HG03135 (cell line): ENCODE data around the gene RBPJL.

Source experiments
- ATAC-seq: cut with Tn5 transposase; IDR thresholded peaks from one replicate; pipeline ENCODE4 v1.9.1; 2021; ENCODE audit warnings: mild to moderate bottlenecking, moderate library complexity; ENCODE audit not compliant: unreplicated experiment

The RBPJL gene, protein sequence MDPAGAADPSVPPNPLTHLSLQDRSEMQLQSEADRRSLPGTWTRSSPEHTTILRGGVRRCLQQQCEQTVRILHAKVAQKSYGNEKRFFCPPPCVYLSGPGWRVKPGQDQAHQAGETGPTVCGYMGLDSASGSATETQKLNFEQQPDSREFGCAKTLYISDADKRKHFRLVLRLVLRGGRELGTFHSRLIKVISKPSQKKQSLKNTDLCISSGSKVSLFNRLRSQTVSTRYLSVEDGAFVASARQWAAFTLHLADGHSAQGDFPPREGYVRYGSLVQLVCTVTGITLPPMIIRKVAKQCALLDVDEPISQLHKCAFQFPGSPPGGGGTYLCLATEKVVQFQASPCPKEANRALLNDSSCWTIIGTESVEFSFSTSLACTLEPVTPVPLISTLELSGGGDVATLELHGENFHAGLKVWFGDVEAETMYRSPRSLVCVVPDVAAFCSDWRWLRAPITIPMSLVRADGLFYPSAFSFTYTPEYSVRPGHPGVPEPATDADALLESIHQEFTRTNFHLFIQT

DNA sequence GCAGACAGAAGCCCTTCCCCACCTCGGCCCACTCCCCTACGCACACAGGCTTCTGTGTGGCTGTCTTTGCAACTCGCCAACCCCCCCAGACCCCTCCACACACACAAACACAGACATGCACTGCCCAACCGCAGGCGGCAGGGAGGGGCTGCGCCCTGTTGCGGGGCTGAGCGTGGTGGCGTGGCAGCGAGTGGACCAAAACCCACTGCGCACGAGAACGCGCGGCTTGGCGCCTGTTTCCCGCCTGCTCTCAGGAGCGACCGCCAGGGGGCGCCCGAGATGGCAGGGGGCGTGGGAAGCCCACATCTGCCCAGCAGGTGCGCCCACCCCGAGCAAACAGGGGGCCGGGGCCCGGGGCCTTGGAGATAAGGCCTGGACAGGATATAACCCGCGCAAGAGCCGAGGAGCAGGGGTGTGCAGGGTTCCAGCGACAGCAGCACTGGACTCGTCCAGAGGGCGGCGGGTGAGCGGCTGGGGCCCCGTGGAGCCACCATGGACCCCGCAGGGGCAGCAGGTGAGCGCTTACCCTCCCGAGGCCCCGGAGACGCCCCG lies at the start of gene RBPJL:
Gene RBPJL (plus strand): TSS at position 410 of the 552 bp plus-strand sequence. CDS start 83 bp downstream, at position 493.
- ATAC-seq: no peak

DNA sequence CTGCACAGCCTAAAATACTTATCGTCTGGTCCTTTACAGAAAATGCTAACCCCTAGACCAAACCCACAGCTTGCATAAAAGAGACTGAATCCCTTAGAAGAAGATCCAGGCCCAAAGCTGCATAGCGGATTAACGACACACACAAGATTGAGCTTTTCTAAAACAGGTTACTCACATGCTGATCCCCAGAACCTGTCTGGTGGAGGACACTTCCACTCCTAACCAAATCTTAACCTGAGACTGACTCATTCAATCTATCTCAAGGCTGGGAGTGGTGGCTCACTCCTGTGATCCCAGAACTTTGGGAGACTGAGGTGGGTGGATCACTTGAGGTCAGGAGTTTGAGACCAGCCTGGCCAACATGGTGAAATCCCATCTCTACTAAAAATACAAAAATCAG lies 49.5 kb upstream of the RBPJL start:
- ATAC-seq: no peak

DNA sequence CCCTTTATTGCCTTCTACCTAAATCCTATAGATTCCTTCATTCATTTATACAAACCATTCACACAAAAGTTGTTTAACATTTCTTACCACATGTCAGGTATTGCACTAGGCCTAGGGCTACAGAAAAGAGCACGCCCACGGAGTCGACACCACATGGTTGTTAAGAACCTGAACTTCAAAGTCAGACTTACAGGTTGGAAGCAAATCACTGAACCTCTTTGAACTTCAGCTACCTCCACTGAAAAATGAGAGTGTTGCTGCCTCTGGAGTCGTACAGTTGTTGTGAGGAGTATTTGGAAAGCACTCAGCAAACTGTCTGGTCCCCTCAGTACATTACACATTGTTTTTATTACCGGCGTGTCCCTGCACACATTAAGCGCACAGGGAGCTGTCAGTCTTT lies 48.9 kb upstream of the RBPJL start:
- ATAC-seq: no peak

DNA sequence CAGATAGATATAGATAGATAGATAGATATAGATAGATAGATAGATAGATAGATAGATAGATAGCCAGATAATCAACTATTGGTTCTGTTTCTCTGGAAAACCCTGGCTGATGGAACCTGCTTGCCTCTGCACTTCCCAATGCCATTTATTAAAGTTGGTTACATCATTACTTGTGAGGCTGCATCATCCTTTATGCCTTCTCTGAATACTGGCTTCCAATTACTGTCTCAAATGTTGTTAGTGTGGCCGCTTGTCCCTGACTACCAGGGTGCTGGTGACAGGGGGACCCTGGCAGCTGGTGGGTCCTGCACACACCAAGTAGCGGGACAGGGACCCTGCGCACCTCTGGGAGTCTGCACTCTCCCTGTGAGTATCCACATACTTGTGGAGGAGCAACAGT lies 48.4 kb upstream of the RBPJL start:
- ATAC-seq: no peak

DNA sequence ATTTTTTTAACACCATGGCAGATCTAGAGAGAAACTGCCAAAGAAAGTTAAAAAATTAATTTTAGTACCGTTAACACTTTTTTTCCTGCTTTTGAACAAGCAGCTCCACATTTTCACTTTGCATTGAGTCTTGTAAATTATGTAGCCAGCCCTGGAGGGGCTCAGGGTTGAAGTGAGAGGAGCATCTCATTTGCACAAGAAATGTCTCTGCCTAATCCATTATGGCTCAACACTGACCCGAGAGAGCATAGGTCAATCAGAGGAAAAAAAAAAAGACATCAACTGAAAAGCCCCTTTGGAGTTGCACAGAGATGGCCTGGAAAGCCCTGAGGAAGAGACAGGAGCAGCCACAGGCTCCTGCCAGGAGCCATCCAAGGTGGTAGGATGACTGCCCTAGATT lies 48.0 kb upstream of the RBPJL start:
- no peak for ATAC-seq

DNA sequence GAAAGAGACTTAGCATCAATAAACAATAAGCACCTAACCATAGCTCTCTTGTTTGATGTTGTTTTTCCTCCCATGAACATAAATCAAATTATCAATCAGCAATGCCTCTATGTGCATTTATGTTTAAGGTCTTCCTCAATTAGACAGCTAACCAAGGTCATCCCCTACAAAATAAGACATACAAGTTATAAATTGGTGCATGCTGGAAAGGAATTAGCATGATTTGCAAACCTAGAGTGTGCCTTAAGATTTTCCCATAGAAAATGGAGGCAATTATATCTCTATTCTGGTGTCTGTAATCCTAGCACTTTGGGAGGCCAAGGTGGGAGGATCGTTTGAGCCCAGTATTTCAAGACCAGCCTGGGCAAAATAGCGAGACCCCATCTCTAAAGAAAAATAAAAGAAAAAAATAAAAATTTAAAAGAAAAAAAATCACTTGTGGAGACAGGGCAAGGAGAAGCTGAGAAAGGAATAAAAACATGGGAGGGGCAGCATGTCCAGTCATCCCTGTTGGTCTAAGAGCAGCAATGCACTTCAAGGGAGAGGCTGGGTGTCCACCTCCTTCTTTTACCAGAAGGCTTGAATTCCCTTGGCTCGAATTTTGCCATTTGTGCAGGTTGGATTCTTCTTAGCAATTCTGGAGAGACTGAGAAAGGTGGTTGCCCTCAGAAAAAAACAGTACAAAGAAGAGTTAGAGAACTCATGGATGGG lies 42.9 kb upstream of the RBPJL start:
- no peak for ATAC-seq

DNA sequence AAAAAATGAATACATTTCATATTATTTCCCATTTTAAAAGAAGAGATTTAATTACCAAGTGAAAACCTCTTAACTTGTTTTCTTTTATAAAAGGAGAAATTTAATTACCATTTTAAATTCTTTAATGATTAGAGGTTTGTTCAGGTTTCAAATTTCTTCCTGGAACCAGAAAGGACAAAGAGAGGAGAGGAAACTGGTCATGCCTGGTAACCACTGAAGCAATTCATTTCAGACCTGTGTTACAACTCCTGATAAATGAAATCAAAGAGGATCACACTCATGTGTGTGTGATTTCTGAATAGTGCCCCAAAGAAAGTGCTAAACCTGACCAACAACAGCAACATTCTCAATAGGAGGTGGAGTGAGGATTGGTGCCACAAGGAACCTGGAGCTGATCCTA lies 39.7 kb upstream of the RBPJL start:
- ATAC-seq: no peak

DNA sequence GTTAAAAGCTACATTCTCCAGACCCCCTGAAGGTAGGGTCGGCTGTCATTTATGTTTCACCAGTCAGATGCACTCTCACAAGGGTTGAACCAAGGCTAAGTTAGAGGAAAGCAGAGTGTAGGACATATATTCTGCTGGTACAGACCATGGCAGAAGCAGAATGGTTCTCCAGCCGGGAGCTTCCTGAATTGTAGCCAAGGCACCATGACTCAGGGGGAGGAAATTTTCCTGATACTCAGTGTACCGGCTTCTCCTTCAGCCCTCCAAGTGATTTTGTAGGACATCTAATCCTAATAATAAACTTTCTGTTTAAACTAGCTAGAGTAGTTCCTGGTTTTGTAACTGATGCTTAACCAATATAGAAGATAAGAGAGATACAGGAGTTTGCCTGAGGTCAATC lies 38.1 kb upstream of the RBPJL start:
- ATAC-seq: no peak

DNA sequence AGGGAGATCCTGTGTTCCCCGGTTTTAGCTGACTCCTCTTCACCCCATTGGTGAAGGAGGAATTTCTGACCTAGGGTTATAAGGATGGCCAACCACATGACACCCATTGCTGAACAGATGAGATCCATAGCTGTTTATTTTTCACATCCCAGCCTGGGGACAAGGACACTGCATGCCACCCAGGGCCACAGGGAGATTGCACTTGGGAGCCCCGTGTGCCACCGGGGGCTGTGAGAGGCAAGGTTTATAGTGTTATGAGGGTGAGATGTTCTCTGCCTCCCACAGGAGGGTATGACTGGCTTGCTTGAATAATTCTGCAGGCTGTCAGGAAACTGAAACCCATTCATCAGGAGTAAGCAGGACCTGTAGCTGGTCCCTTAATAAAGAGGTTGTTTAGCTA lies 37.6 kb upstream of the RBPJL start:
- ATAC-seq: no peak

DNA sequence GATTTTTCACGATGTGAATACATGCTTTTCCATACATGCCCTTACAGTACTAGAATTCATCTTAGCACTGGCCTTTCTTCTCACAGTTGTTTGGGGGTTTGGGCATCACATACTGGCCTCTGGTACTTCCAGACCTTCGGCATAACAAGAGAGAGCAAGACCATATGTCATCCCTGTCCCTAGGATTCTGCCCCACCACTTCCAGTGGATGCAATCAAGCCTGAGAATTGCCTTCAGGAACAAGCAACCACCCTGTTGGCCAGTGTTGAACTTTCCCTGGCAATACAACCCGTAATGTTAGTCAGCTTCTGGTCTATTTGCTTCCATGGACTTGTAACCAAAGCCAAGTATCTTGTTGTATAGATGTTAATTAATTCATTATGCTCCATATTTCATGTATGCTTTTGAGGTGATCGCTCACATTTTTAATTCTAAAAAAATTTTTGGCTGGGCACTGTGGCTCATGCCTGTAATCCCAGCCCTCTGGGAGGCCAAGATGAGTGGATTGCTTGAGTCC lies 36.8 kb upstream of the RBPJL start:
- no peak for ATAC-seq

DNA sequence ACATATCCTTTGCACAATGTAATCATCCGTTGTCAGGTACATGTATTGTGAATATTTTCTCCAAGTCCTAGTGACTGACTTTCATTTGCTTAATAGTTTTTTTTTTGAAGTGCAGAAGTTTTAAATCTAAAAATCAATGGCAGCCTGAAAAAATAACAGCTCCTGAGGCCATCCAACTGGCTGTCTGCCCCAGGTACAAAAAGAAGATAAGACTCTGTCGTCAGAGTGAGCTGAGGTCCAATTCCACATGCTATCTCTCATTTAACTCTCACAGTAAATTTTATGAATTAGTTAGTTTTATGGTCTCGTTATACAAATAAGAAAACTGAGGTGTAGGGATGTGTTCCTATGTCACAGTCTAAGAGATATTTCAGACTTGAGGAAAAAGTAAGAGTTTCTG lies 31.3 kb upstream of the RBPJL start:
- ATAC-seq: no peak

DNA sequence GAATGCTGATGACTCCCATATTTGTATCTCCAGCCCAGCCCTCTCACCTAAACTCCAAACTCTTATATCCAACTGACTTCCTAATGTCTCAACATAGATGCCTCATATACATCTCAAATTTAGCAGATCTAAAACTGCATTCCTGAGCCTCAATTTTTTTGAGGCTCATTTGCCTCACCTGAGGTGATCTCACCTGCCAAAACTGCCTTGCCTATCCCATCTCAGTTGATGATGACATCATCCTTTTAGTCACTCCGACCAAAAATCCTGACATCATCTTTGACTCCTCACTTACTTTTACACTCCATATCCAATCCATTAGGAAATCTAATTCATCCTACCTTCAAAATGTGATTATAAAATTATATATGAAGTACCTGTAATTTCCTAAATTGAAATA lies 26.6 kb upstream of the RBPJL start:
- no peak for ATAC-seq

DNA sequence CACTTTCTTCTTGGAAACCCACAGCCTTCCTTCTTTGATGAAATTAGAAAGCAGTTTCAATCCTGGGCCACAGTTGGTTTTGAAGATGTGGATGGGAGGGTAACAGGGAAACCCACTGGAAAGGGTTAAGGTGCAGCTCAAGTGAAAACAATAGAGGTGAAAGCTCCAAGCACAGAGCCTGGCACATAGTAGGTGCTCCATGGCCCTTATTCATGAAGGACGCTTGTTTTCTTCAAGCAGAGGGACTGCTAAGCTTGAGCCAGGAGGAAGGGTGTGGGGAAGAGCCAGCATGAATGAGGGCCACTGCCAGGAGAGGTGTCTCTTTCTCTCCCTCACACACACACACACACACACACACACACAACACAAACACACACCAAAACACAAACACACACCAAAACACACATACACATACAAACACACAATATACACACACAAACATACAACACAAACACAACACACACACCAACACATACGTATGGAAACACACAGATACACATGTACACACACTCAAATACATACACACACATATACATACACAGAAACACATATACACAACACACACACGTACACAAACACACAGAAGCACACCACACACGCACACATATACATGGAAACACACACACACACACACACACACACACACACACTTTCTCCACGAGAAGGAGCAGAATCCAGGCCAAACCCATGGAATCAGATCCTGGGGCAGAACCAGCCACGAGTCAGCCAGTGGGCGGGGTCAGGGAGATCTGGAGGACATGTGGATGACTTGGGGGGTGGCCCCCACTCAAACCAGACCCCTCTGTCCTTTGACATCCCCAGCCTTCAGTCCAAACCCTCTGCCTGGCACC lies 23.7 kb upstream of the RBPJL start:
- ATAC-seq: no peak

DNA sequence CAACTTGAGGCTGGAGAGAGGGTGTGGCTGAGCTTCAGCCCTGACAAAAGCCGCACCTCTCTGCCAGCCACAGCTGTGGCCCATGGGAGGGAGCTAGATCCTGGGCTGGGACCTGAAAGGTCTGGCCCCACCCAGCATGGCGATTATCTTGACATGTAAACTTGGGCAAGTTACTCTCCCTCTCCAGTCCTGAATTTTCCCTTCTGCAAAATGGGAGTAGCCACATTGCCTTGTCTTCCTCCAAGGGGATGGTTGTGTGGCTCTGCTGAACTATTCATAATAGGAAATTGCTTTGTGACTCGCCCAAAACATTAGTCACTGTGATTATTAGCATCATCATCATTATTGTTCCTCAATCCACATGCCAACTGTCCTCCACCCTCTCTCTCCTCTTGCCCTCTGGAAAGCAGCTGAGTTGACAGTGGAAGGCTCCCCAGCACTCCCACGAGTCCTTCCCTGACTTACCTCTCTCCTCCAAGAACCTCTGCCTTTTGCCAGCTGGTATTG lies 23.0 kb upstream of the RBPJL start:
- ATAC-seq: no peak

DNA sequence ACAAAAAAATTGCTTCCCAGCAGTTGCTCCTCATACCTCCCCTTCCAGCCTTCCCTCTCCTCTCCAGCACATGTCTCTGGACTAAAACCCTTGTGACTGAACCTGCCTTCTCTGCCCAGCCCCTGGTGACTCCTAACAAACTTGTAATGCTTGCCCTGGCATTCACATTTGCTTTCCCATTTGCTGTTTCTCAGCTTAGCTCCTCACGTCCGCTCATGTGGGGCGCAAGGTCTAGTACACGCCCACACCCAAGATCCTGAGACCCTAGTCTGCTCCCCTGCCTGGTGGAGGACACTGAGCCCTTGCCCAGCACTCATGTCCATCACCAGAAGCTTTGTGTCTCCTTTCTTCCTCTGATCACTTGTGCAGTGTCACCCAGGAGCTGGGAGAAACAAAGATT lies 18.3 kb upstream of the RBPJL start:
- ATAC-seq: no peak

DNA sequence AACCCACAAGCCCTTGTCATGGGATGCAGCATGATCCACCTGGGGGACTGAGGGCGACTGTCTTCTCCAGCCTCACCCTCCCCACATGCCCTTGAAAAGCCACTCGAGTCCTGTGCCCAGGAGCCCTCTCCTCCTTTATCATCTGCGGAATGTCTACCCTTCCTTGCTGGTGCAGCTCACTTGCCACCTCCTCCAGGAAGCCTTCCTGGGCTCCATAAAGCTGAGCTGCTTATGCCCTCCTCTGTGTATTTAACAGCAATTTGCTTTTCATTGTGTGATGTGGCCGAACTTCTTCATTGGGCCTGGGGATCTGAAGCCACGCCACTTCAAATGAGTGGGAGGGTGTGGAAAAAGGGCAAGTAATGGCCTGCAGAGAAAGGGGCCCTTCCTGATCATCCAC lies 17.8 kb upstream of the RBPJL start:
- no peak for ATAC-seq

DNA sequence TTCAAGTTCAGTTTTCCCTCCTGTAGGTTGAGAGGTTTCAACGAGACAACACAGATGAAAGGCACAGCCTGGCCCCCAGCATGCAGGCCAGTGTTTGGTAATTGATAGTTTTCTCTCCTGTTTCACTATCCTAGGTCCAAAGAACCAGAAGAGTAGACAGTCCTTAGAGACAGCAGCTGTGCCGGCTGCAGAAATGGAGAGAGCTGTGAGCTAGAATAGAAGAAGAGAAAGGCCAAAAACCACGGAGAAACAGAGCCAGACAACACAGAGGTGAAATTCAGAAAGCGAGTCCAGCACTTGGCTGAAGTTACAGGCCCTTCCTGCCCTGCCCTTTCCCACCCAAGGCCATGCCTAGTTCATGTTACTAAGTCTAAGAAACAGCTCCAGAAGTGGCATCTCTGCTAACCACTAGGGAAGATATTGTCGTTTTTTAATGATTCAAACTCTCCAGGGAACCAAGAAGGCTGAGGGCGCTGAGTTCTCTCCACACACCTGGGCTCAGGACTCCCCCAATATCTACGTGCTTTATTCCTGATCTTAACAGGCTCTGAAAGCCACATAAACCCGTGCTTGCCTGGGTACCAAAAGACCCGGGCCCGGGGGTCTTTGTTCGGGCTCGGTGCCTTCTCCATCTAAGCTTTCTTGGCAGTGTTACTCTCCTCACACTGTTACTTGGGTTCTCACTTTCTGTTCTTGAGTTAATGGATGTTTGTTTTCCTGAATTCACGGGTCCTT lies 16.5 kb upstream of the RBPJL start:
- no peak for ATAC-seq

DNA sequence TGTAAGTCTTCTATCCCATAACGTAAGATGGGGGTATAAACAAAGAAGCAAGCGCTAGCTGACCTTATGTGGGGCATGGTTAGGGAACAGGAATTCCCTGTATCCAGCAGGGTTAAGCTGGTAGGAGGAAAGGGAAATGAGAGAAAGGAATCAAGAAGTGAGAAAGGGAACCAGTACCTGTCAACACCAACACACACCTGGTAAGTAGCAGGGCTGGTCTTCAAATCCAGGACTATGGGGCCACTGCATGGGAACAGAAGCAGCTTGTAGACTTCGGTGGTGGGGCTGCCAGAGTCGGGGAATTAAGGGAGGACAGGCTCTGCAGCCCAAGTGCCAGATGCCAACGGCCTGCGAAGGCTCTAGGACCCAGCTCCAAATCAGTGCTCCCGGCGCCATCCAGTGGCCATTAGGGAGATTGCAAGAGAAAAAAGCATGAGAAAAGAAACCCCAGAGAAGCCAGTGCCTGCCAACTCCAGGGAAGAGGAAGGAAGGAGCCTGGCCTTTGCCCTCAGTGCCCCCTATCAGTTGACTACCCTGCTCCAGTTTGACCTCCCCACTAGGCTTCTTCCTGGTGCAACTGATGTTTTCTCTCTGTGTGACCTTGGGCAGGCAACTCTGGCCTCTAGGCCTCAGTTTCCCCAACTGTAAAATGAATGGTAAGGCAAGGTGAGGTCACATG lies 15.8 kb upstream of the RBPJL start:
- no peak for ATAC-seq

DNA sequence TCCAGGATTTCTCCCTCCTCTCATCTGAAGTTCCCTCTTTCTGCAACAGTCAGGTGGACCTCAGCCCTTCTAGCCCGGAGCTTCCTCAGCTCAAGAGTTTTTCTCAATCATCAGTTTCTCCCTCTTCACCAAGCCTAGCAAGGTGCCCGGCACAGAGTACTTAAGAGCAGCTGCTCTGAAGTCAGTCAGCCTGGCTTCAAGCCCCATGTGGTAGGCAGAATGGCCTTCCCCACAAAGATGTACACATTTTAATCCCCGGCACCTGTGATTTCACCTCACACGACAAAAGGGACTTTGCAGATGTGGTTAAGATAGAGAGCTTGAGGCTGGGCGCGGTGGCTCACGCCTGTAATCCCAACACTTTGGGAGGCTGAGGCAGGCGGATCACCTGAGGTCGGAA lies 15.1 kb upstream of the RBPJL start:
- no peak for ATAC-seq
